Right atrium auricular region (tissue), 2 donors: ENCODE measurements around the gene RAB32. TPM values are rescaled to one million over a fixed set of nuclear protein-coding genes. Genes with fewer than 3 reads are reported as not detected.
"Not testable (repeated sequence)": the region's sequence is repeated elsewhere in the genome, so short reads cannot be mapped to it uniquely, and the experiment has no call there.

Source experiments
- DNase-seq: peaks from one replicate; pipeline ENCODE4 v3.0.0-alpha.2; 2019; ENCODE audit warnings: low spot score
- H3K27ac ChIP-seq, 2 donors: fragments of 200-600 bp; sonication (generic); 1 replicate in 1 of 2; 2 replicates in 1 of 2; pipeline ENCODE4 v1.5.1; 2016 to 2019
- H3K27me3 ChIP-seq, 2 donors: fragments of 200-600 bp; sonication (generic); one replicate each; pipeline versions ENCODE4 v1.5.1 to v1.6.0; 2017 to 2019
- H3K36me3 ChIP-seq: fragments of 200-600 bp; sonication (generic); one replicate; pipeline ENCODE4 v1.5.1; 2016
- H3K4me1 ChIP-seq, 2 donors: fragments of 200-600 bp; sonication (generic); one replicate each; pipeline versions ENCODE4 v1.5.1 to v1.6.0; 2017 to 2019
- H3K4me3 ChIP-seq, 2 donors: fragments of 200-600 bp; sonication (generic); 1 replicate in 1 of 2; 2 replicates in 1 of 2; pipeline ENCODE4 v1.5.1; 2017 to 2019; ENCODE audit warnings: mild to moderate bottlenecking in 1 of 2, moderate library complexity in 1 of 2
- H3K9me3 ChIP-seq, 2 donors: fragments of 200-600 bp; sonication (generic); one replicate each; pipeline ENCODE4 v1.5.1; 2019
- CTCF ChIP-seq, 2 donors: fragments of 200-600 bp; sonication (generic); IDR thresholded peaks; one replicate each; pipeline ENCODE4 v1.5.1; 2019; ENCODE audit warnings: antibody characterized with exemption in 2 of 2
- total RNA-seq, 2 donors: library from RNA; depleted of rRNA; stranded (reverse); fragments of >200 nt; gene quantifications; one replicate each; pipeline ENCODE4 v1.1.0, GENCODE V29; 2016

The RAB32 gene
- total RNA-seq, 2 donors from 2014 or later, result 7.0 to 18.6 TPM

GRCh38 chr6:146547889-146548288 is 4.3 kb downstream of the RAB32 start:
- no peaks in the 10 kb centered on the region for H3K27me3 ChIP-seq
- no peak overlapping the region for H3K4me3 ChIP-seq
- no peak for DNase-seq
- H3K27ac ChIP-seq, result no peak overlapping the region
- TF ChIP-seq CTCF (IDR thresholded peaks at IDR 0.05), result no peak
- H3K4me1 ChIP-seq, result peaks cover 0 to 23% of the 10 kb centered on the region in 2 donors
- peaks cover 8% of the 10 kb centered on the region for H3K36me3 ChIP-seq
- H3K9me3 ChIP-seq, result no peaks in the 10 kb centered on the region

GRCh38 chr6:146548898-146549374 is 5.3 kb downstream of the RAB32 start:
- TF ChIP-seq CTCF (IDR thresholded peaks at IDR 0.05), result no peak
- no peaks in the 10 kb centered on the region for H3K27me3 ChIP-seq
- no peak overlapping the region for H3K27ac ChIP-seq
- H3K36me3 ChIP-seq, result peaks cover 8% of the 10 kb centered on the region
- H3K9me3 ChIP-seq, result no peaks in the 10 kb centered on the region
- peaks cover 0 to 23% of the 10 kb centered on the region in 2 donors for H3K4me1 ChIP-seq
- no peak for DNase-seq
- H3K4me3 ChIP-seq, result no peak overlapping the region

DNA sequence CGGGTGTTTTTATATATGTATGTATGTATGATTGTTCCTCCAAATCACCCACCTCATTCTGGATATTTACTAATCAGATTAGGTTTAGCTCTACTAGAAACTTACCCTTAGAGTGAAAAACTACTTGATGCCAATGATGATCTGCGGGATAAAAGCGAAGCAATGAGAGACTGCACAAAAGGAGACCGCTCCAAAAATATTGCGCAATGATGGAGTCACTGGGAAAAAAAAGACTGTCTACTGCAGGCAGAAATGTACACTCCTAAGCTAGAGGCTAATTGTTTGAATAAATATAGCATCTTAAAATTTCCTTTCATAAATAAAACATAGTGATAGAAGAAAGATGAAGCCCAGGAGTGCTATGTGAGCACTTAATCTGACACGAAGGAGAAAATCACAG is 7.3 kb downstream of the RAB32 start:
- Histone ChIP-seq H3K36me3 (peaks cover 20% of the 10 kb centered on the region), H3K27me3 (no peaks in the 10 kb centered on the region), H3K27ac (no peak overlapping the region), H3K4me1 (peaks cover 0 to 13% of the 10 kb centered on the region in 2 donors), H3K9me3 (no peaks in the 10 kb centered on the region), H3K4me3 (no peak overlapping the region)
- DNase-seq, result no peak
- no peak for TF ChIP-seq CTCF (IDR thresholded peaks at IDR 0.05)

DNA sequence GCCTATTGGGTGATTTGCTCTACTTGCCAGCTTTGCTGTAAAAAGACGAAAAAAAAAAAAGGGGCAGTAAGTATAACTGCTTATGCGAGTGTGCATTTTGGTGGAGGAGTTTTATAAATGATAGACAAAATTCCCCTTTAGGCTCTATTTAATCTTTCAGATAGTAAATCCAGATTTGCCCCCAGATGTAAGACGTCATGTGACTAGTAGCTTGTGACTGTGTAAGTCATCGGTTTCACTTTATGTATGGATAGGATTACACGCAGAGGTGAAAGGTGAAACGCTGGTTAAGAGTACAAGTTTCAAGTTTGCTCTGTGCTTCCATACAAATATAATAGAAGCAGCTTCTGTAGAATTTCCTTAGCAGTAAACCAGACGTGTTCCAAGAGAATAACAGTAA is 7.9 kb downstream of the RAB32 start:
- no peaks in the 10 kb centered on the region for H3K9me3 ChIP-seq
- H3K27ac ChIP-seq, result no peak overlapping the region
- peaks cover 0 to 13% of the 10 kb centered on the region in 2 donors for H3K4me1 ChIP-seq
- DNase-seq, result no peak
- H3K36me3 ChIP-seq, result peaks cover 20% of the 10 kb centered on the region
- TF ChIP-seq CTCF (IDR thresholded peaks at IDR 0.05), result no peak
- H3K27me3 ChIP-seq, result no peaks in the 10 kb centered on the region
- H3K4me3 ChIP-seq, result no peak overlapping the region

- Histone ChIP-seq H3K9me3 (no peaks in the 10 kb centered on the region), H3K36me3 (peaks cover 20% of the 10 kb centered on the region), H3K4me3 (no peak overlapping the region), H3K27ac (no peak overlapping the region), H3K27me3 (no peaks in the 10 kb centered on the region), H3K4me1 (peaks cover 0 to 7% of the 10 kb centered on the region in 2 donors)
- no peak for DNase-seq
- TF ChIP-seq CTCF (IDR thresholded peaks at IDR 0.05), result no peak
Measured at GRCh38 chr6:146553377-146554135, 9.9 kb downstream of the RAB32 start.

DNA sequence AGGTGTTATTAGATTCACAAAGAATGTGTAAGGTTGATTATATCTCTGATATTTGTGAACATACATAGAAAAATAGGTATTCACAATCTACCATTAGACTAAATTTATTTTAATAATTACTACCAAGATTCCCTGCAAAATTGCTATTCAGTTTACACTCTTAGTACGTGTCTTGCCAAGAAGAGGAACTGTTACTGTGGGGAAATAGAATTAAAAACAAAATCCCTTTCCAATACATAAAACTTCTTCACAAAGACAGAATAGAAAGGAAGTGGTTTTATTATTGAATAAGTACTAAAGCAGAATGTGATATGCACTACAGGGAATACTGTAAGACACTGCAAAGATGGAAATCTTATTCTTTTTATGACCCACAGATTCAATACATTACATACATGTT is 17.0 kb downstream of the RAB32 start:
- no peaks in the 10 kb centered on the region for H3K27me3 ChIP-seq
- H3K4me3 ChIP-seq, result no peak overlapping the region
- no peaks in the 10 kb centered on the region for H3K4me1 ChIP-seq
- no peak for TF ChIP-seq CTCF (IDR thresholded peaks at IDR 0.05)
- H3K9me3 ChIP-seq, result no peaks in the 10 kb centered on the region
- H3K36me3 ChIP-seq, result no peaks in the 10 kb centered on the region
- no peak overlapping the region for H3K27ac ChIP-seq
- no peak for DNase-seq

GRCh38 chr6:146566661-146567060 is 23.0 kb downstream of the RAB32 start:
- H3K4me3 ChIP-seq, H3K27ac ChIP-seq, H3K4me1 ChIP-seq, H3K36me3 ChIP-seq, H3K27me3 ChIP-seq, DNase-seq, H3K9me3 ChIP-seq: not testable (repeated sequence)

DNA sequence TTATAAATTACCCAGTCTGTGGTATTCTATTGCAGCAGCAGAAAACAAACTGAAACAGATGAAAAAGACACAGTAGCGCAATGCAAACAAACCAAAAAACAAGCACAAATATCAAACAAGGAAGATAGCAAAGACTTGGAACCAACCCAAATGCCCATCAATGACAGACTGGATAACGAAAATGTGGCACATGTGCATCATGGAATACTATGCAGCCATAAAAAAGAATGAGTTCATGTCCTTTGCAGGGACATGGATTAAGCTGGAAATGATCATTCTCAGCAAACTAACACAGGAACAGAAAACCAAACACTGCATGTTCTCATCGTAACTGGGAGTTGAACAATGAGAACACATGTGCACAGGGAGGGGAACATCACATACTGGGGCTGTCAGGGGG is 25.0 kb downstream of the RAB32 start:
- H3K27ac ChIP-seq, H3K4me1 ChIP-seq, H3K27me3 ChIP-seq, H3K9me3 ChIP-seq, H3K36me3 ChIP-seq, DNase-seq, H3K4me3 ChIP-seq: not testable (repeated sequence)
